NCI-H2171 treated with DMSO at 0.1 percent for 48 hours (cell line): Measurements from ENCODE around the gene DCST1.

ENCODE experiments used
- DNase-seq: peaks from one replicate; lab custom pipeline; 2025; lab: John Stamatoyannopoulos, UW

DCST1 gene

DNA sequence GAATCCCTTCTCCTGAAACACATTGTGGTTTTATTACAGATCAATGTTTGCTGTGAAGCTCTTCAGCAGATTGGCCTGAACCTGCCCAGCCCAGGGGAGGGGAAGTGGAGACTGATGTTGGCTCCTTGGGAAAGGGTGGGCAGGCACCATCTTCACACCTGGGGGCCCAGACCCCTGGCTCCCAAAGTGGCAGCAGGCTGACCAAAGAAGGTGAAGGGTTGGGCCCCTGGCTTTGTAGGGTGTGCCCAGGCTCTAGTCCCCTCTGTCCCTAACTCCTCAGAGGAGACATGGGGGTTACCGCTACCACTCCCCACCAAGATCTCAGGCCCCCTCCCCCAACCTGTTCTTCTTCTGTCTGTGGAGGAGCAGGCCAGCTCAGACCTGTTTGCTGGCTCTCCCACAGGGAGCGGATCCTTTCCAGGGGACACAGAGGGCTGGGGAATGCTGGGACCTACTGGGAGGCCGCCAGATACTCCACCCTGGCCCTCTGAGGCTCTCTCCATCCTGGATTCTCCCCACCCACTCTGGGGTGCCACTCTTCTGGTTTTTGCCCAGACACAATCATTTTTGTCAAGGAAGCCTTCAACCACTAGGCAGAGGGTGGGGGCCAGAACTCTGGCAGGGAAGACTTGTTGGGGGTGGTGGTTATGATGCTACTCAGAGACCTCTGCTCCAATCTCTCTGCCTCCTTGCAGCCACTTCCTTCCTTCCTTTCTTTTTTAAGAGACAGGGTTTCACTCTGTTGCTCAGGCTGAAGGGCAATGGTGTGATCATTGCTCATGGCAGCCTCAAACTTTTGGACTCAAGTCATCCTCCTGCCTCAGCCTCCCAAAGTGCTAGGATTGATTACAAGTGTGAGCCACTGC is 40.0 kb downstream of the DCST1 start:
- no peak for DNase-seq

DNA sequence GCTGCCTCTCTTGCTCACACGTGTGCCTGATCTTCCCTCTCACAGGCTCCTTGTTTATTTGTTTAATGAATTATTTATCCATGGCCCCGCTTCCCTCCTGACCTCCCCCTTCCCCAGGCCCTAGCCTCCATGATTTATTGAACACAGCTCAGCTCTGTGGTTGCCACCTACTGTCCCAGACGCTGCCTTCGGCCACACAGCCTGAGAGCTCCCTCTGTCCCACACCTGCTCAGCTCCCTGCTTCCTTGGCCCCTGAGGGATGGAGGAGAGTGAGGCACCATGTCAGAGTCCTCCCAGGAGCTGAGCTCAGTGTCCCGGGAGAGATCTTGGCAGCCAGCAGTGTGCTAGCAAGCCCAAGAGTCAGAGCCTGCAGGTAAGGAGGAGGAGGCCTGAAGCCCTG is 41.9 kb downstream of the DCST1 start:
- peak; percentile 13 for DNase-seq

DNA sequence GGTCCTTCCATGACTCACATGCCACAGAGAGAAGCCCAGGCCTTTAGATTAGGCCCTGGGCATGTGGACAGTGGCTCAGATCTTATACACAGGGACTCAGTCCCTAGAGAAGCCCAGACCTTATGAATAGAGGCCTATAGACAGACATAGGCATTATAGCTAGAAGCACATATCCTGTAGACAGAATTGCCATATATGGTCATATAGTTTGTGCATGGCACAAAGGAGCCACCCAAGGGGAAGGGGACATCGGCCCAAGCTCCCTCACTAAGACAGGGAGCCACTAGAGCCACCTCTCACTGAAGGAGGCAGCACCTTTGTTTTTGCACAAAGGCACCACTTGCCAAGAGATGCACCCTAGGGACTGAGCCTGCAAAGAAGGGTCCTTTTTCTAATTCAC is 42.7 kb downstream of the DCST1 start:
- no peak for DNase-seq

DNA sequence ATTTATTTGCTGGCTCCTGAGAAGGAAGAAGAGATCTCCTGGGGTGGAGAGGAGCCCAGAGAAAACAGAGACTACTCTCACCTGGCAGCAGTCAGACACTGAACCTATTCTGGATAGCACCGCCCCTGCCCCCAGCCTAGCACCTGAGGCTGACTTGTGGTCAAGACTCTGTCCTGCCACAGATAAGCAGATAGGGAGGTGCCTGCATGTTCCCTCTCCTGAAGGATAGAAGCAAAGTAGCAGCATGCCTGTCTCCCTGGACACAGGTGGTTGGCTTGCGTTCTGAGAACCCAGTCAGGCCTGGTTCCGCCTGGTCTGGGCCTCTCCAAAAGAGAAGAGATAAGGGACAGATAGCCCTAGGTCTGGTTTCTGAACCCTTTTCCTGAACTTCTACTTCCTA is 43.7 kb downstream of the DCST1 start:
- no peak for DNase-seq

DNA sequence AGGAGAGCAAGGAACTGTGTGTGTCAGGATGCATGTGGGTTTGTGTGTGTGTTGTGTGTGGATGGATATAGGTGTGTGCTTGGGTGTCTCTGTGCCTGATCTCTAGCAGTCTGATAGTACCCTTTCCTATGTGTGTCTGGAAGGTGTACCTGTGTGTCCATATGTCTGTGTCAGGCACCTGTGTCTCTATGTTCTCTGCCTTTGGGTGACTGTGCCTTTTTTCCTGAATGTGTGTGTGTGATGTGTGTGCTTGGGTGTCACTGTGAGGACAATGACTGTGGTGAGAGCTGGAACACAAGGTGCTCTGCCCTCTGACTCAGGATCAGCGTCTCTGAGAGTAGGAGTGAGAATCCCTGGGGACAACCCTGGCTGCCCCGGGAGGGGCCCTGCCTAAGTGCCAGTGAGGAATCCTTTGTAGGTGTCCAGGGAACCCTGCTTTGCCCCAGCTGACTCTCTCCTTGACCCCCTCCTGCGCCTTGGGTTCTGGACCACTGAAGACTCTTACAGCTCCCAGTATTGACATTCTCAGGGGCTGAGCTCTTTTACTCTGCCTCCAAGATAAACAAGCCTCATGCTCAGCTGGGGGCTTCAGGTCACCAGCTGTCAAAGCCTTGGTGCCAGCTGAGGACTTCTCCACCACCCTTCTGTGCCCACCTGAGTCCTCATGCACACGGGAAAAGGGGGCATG is 44.3 kb downstream of the DCST1 start:
- DNase-seq: peak; percentile 79

DNA sequence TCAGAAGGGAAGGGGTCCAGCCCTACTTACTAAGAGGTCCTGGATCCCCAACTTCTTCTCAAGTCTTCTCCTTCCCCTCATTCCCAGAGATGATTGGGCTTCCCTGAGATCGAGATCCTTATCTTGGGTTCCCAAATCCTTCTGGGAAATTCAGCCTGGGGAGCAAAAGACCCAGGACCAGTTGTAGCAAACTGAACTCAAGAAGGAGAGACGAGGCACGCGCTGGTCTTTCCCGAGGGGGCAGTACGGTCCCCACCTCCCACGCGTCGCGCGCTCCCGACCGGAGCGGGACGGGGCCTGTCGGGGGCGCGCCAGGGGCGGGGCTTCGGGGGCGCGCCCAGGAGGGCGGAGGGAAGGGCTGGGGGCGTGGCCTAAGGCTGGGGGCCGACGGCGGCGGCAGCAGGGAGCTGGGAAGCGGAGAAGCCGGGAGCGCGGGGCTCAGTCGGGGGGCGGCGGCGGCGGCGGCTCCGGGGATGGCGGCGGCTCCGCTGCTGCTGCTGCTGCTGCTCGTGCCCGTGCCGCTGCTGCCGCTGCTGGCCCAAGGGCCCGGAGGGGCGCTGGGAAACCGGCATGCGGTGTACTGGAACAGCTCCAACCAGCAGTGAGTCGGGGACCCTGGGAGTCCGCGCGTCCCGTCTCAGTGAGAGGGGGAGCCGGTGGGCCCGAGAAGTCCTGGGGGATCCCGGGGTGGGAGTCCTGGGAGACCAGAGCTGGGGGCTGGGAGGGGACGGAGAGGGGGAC is 45.0 kb downstream of the DCST1 start, which contains the start of gene EFNA3:
Gene EFNA3 (plus strand): TSS at position 369 of the 741 bp plus-strand sequence. CDS start 105 bp downstream, at position 474.
- peak; percentile 79 for DNase-seq

DNA sequence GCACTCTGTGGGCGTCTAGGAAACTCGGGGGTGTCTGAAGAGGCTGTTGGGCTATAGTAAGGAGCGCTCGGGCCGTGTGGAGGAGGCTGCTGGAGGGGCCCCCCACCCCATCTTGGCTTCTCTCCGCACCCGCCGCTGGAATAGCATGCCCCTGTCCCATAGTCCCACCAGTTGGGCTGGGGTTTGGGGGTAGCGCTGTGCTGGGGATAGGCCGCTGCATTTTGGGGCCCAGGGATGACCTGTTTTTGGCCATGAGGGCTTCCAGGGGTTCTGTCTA is 45.5 kb downstream of the DCST1 start:
- DNase-seq: no peak

DNA sequence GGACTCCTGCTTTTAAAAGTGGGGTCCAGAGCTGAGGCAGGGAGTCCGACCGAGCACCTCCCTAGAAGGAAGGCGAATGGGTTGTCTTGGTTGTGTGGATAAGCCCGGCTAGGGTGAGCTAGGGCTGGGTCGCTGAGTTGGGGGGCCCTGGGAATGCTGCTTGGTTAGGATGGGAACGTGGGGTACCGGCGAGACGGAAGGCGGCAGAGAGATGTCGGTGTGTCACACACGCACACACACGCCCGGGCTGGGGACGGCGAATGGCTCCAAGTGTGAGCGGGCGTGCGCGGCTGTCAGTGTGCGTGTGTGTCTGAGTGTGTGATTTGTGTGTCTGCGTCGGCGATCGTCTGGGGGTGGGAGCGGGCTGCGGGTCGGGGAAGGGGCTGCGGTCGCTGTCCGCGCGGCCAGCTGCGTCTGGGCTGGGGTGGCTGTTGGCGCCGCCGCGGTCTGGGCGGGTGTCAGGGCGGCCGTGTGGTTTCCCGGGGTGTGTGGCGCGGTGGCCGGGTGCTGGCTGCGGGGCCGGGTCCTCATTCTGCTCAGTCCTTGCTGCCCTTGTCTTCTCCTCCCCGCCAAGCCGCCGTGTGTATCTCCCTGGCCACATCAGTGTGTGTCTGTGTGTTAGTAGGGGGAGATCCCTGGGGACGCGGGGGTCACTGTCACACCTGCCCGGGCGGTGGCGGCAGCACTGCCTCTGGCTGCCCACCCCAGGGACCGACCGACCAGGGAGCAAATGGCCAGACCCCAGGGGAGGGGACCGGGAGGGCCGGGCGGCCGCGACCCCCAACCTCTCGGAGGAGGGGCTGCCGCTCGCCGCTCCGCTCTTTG is 46.1 kb downstream of the DCST1 start:
- peak; percentile 12 for DNase-seq

DNA sequence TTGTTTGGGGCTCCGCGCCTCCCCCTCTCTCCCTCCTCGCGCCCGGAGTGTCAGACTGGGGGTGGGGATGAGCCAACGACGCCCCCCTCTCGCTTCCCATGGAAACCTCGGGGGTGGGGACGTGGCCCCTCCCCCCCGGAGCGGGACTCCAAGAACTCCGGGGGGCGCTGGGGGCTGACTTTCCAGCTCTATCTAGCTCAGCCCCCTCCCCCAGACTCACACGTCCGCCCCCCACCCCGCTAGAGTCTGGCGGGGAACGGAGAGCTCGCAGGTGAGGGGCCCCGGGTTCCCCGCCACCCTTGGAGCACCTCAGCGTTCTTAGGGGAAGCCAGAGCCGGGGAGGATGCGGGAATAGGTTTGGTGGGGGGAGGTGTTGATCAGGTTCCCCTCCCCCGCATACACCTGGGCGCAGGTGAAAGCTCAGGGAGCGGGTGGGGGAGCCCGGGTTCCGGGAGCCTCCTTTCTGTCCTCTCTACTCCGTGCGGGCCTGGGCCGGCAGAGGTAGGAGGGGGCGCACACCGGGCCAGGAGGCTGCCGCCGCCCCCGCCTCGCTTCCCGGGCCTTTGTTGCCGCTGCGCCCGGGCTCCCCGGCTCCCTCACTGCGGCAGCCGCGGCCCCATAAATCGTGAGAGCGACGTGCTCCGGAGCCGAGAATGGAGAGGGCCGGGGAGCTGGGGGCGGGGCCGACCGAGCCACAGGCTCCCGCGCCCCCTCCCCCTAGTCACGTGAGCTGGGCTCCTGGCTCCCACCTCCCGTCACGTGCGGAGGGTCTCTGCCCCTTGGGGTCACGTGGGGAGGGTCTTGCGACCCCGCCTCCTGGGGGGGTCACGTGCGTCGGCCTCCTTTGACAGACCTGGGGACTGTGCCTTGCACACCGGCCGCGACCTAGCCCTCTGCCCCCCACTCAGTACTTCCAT is 46.9 kb downstream of the DCST1 start:
- DNase-seq: peak; percentile 86

DNA sequence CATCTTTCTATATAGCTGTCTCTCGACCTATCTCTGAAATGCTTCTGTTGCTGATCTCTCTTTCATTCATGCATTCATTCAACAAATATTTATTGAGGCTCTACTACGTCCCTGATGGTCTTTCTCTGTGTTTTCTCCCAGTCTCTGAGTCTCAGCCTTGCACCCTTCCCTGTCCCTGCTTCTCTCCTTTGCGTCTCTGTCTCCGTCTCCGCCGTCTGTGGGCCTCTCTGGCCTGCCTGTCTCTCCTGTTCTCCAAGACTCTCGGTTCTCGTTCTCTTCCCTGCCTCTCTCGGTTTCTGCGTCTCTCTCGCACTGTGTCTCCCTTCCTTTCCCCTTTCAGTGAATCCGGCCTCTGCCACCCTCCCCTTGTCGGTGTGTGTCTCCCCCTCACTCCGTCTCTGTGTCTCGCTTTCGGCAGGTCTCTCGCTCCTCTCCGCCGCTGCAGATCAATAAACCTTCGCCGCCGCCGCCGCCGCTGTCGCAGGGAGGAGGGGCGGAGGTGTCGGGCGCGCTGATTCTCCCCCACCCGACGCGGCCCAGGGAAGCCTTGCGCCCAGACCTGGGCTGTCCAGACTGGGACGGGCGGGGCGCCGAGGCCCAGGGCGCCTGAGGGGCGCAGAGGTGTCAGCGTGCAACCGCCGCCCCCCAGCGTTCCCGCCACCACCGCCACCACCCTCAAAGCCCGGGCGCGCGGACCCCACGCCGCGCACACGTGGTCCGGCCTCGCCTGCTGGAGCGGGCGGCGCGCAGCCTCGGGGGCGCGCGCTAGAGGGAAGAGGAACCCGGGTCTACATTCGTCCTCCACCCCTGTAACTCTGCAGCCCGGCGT is 48.1 kb downstream of the DCST1 start:
- DNase-seq: no peak

DNA sequence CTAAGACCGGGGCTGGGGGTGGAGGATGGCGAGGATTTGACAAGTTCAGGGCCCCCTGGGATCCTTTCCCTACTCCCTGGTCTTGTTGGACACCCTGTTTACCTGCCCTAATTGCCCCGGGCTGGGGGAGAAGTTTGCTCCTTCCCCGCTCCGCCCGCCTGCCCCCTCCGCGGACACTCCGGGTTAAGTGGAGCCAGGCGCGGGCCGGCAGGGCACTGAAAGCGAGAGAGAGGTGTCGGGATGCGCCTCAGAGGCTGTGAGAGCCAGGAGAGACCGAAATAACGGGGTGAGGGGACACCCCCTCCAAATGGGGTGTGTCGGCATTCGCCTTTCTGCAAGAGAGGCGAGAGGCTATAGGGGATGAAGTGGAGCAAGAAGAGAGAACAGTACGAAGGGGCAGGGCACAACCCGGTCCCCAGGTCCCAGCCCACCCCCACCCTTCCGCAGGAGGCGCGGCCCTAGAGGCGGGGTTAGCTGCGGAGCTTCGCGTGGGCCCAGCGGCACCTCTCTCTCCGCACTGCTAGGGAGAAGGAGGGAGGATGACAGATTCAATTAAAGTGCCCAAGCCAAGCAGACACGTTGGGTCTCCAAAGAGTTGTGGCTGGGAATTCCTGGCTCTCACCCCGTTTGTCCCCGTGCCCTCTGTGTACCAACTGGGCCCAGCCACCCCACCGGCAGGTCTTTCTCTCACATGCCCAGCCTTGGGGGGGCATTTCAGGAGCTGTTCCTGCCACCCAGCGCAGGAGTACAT is 48.9 kb downstream of the DCST1 start:
- no peak for DNase-seq

DNA sequence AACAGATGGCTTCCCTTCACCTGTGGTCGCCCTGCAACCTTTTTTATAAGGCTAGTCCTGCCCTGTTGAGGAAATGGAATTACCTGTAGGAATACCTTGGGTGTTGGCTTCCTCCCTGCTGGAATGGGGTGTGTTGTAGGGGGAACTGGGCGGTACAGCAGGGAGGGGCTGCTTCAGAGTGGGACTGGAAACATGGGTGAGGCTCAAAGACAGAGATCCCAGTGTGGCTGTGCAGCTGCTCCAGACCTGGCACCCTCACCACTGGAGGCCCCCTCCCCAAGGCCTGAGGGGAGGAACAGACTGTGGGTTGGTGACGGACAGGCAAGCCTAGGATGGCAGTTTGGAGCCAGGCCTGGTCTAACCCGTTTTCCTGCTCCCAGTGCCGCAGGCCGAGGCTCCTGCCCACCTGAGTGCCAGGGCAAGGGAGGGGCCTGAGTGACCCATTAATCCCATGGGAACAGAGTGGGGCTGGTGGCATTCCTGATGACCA is 49.5 kb downstream of the DCST1 start:
- no peak for DNase-seq

DNA sequence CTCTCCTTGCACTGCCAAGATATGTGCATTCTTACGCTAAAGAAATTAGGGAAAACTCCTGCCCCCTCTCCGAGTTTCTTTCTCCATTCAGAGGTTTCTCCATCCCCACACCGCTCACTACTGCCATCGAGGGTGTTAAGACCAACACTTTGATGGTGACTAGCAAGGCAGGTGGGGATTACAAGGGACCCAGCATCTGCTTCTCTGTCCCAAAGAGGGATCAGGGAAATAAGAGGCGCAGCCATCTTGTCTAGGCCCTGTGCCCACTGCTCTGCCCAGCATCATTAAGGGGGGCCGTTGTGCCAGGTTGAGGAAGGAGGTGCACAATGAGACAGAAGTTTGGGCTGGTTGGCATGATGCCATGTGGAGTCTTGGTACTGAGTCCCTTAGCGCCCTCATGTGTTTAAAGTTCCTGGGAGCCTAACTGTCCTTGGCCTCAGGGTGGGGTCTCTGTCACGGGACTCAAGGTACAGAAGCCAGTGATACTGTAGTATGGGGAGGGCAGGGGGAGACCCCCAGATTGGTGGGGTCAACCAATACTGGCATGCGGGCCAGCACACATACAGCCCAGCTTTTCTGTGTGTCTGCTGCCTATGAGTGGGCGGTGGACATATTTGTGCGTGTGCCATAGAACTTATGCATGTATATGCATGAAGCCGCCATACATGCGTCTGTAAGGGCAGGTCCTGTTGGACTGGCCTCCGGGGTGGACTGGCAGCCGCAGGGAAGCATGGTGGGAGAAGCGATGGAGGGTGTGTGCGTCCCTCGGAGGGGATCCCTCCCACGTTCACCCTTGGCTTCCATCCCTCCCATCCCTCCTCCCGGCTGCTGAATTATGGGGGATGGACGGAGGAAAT is 50.5 kb downstream of the DCST1 start:
- peak; percentile 40 for DNase-seq

DNA sequence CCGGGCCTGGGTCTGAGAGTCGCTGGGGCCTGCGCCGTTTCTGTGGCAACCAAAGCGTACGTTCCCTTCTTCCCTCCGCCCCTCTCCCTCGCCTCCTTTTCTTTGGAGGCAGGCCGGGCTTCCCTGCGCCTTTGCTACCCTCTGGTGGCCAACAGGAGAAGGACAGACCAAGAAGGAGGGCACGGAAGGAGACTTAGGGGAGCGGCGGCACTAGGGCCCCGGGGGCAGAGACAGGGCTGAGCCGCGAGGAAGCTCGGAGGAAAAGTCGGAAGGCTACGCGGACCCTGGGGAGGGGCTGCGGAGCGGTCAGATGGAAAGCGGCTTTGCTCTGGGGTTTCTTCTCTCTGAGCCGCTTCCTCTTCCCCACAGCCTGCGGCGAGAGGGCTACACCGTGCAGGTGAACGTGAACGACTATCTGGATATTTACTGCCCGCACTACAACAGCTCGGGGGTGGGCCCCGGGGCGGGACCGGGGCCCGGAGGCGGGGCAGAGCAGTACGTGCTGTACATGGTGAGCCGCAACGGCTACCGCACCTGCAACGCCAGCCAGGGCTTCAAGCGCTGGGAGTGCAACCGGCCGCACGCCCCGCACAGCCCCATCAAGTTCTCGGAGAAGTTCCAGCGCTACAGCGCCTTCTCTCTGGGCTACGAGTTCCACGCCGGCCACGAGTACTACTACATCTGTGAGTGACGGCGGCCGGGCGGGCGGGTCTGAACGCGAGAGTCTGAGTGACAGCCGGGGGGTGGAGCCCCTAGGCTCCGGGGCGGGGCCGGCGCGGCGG is 51.3 kb downstream of the DCST1 start:
- peak; percentile 97 for DNase-seq

DNA sequence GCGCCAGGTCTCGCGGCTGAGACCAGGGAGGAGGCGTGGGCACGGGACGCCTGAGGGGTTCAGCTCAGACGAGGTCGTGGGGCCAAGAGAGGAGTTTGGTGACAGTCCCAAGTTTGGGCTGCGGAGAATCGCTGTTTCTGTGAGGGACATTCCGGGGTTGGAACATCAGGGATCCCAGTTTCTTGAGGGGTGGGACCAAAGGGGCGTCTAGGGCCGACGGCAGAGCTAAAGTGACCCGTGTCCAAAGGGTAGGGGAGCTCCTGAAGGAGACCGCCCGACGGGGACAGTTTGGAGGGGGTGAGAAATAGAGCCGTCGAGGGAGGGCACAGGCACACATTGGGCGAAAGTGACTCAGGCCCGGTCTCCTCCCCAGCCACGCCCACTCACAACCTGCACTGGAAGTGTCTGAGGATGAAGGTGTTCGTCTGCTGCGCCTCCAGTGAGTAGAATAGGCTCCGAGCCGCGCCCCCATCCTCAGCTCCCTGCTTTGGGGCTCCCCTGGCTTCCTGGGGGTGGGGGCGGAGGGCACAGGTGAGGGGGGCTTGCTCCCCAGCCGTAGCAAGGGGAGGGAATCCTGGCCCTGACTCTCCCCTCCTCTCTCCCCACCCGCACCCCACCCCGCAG is 52.0 kb downstream of the DCST1 start:
- DNase-seq: peak; percentile 30

DNA sequence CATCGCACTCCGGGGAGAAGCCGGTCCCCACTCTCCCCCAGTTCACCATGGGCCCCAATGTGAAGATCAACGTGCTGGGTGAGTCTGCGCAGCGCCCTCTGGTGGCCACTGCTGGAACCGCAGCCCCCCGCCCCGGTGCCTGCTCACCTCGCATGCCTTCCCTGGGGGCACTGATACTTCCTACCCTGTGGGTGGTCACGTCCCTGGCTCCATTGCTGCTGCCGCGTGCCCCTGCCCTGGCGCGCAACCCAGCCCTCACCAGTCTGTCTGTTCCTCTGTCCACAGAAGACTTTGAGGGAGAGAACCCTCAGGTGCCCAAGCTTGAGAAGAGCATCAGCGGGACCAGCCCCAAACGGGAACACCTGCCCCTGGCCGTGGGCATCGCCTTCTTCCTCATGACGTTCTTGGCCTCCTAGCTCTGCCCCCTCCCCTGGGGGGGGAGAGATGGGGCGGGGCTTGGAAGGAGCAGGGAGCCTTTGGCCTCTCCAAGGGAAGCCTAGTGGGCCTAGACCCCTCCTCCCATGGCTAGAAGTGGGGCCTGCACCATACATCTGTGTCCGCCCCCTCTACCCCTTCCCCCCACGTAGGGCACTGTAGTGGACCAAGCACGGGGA is 52.6 kb downstream of the DCST1 start:
- peak; percentile 42 for DNase-seq
